Kidney glomerular epithelial cell (primary cell): ENCODE measurements around the gene FUT7.
"Not testable (repeated sequence)": the region's sequence is repeated elsewhere in the genome, so short reads cannot be mapped to it uniquely, and the experiment has no call there.

Experiments
- DNase-seq: peaks from one replicate; lab custom pipeline; 2025; lab: John Stamatoyannopoulos, UW

FUT7 gene

GRCh38 chr9:137049544-137050449 lies 17.9 kb upstream of the FUT7 start:
- DNase-seq, result no peak

DNA sequence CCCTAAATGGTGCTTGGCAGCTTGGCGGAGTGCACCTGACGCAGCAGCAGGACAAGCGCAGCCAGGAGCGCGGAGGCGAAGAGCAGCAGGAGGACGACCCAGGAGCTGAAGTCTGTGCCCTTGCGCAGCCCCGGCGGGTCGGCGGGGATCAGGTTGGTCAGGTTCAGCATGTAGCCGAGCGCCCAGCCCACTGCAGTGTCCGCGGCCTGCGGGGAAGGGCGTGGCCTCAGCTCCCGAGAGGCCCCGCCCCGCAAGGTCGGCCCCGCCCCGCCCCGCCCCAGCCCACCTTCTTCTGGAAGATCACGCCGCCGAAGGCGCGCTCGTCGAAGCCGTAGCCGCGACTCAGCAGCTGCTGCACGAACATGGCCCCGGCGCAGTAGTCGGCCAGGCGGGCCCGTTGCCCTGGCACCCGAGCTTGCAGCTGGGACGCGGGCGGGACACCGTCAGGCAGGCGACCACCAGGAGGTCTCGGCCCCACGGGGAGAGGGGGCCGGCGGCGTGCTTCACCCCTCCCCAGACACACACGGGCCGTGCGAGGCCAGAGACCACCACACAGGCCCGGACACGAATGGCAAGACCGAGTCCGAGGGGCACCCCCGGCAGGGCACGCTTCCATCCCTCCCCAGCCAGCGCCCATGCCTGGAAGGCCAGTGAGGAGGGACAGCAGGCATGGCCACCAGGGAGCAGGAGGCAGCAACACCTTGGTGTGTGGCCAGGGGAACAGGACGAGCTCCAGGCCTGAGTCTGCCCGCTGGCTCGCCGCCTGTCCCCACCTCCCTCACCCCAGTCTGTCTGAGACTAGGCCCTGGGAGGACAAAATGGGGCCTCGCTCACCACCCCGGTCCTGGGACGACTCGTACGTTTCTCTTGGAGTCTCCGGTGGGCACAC lies 17.0 kb upstream of the FUT7 start:
- DNase-seq, result no peak

DNA sequence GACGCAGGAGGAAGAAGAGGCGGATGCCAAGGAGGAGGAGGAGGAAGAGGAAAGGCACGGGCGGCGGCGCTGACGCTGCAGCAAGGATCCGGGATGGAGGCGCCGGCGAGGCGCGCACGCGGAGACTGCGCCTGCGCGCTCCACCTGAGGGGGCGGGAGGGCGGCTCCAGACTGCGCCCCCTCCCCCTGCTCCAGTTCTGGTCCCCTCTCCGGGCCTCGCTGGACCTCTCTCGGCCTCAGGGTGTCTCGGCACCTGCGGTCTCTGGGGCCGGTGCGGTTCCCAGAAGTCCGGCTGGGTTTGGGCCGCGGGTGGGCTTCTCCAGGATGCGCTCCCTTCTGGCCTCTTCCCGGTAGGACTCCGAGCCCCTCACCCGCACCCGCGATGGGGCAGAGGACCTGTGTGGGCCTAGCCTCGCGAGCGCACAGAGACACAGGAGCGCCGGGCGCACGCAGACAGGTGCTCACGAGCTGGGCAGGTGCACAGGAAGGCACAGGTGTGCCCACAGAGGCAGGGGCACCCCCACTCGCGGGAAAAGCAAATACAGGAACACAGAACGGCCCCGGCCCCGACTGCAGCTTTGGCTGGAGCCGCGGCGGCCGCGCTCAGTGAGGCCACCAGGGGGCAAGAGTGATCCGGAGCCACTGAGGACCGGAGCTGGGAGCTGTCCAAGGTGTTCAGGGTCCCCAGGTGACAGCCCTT lies 14.3 kb upstream of the FUT7 start, which contains the start of gene NPDC1:
NPDC1 (minus strand) TSS at position 90 of the 700 bp plus-strand sequence. CDS start 188 bp downstream, outside the sequence.
- peak; percentile 70 for DNase-seq

GRCh38 chr9:137045294-137046087 lies 13.6 kb upstream of the FUT7 start:
- DNase-seq, result no peak

- no peak for DNase-seq
These were observed 12.8 kb upstream of the FUT7 start for GRCh38 chr9:137044502-137045177.

DNA sequence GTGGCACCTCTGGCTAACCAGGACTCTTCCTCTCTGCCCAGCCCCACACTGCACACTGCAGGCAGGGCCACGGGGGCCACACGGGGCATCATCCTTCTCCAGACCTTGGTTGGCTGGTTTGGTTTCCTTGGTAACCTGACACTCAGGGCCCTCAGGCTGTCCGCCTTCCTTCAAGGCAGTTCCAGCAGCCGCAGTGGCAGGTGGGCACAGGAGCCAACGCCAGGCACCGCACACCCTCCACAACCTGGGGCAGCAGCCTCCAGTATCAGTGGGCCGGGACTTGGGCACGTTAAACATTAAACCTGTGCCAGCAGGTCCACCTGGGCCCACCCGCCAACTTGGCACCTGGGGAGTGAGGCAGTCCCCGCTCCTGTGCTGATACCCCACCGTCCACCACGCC lies 12.1 kb upstream of the FUT7 start:
- no peak for DNase-seq

DNA sequence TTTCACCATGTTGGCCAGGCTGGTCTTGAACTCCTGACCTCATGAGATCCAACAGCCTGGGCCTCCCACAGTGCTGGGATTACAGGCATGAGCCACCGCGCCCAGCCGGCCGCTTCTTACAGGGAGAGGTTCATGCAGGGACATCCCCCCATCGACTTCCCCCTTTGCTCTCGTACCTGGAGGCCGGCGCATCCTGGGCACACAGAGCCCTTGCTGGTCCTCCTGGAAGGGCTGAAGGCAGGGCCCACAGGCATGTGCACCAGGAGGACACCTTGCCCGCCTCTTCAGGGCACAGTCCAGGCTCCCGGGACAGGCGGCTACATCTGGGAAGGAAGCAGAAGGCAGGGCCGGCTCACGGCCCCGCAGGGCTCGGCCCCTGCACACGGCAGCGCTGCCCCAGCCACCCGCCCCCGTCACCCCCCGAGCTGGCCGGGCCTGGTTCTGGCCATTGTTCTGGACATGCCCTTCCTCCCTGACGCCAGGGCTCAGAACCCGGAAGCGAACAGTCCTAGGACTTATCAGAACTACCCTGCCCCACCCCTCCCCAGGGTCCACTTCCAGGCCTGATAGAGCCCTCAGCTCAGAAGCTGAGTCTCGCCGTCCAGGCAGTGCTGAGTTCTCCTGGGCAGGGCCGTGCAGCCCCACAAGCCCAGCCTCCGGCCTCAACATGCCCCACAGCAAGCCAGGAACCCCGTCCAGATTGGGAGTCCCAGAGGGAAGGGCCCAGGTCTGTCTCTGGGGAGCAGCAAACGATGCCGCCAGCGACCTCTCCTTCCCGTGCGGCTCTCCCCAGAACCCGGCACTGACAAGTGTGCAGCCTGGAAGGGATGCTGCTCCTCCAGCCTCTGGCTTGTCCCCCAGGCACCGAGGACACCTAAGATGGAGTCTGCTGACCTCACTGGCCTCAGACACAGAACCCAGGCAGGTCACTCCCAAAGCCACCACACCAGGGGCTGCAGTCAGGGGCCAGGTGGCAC lies 11.2 kb upstream of the FUT7 start:
- no peak for DNase-seq

DNA sequence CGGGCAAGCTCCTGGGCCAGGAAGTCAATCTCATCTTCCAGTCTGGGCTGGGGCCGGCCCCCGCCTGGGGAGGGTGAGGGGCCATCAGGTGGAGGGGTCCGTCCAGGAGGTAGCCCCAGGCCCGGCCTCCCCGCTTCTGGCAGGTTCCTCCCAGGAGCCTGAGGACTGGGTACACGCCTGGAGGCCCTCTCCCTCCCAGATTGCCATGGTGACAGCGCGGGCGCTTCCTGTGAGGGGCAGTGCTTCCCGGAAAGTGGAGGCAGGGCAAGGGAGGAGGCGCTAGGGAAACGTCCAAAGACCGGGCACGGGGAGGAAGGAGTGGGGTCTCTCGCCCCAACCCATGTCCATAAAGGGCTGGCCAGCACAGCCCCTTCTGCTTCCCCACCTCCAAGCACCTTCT lies 9.2 kb upstream of the FUT7 start:
- DNase-seq, result no peak

DNA sequence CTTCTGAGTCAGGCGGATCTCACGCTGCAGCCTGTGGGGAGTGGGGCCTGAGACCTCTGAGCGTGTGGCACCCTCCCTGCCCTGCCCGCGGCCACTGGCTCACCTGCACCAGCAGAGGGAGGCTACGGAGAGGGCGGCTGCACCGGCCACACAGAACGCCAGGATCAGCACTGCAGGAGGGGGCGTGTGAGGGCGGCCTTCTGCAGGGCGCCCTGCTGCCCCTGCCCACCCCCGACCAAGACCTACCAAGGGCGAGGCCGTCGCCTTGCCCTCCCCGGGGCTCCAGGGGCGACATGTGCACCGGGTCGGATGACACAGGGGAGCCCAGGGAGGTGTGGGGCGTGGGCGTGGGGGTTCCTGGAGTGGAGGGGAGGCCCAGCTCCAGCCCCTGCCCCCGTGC lies 8.7 kb upstream of the FUT7 start:
- DNase-seq, result no peak

- DNase-seq, result no peak
These were observed 7.9 kb upstream of the FUT7 start for GRCh38 chr9:137039611-137040366.

DNA sequence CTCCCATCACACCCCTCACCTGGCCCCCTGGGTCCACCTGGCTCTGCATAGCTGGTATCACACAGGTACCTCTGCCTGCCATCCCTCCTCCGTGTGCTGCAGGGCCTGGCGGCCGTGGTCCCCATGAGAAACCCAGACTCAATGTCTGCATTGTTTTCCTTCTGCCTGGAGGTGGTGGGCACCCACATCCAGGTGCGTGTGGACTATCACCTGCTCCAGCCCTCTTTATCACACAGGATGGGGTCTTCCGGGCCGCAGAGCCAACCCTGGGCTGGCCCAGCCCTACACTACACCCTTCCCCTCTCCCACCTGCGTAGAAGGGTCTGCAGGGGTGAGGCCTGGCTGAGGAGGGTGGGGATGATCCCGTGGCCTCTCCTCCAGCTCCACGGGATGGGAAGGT lies 7.0 kb upstream of the FUT7 start:
- DNase-seq, result no peak

GRCh38 chr9:137037483-137037882 lies 5.6 kb upstream of the FUT7 start:
- no peak for DNase-seq

GRCh38 chr9:137037035-137037434 lies 5.1 kb upstream of the FUT7 start:
- DNase-seq, result no peak

- no peak for DNase-seq
These were observed 4.0 kb upstream of the FUT7 start for GRCh38 chr9:137035937-137036336.

DNA sequence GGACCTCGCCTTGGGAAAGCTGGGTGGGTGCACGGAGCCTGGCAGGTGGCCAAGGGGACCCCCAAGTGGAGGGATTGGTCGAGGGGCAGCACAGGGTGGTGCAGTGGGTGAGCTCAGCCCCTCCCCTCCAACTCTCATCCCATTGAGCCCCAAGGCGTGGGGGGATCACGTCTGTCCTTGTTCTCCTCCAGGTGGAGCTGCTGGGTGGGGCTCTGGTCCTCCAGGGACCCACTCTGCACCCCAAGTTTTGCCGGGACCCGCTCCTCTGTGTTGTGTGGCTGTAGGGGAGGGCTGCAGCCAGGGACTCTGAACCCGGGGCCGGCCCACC lies 3.6 kb upstream of the FUT7 start:
- DNase-seq, result no peak

DNA sequence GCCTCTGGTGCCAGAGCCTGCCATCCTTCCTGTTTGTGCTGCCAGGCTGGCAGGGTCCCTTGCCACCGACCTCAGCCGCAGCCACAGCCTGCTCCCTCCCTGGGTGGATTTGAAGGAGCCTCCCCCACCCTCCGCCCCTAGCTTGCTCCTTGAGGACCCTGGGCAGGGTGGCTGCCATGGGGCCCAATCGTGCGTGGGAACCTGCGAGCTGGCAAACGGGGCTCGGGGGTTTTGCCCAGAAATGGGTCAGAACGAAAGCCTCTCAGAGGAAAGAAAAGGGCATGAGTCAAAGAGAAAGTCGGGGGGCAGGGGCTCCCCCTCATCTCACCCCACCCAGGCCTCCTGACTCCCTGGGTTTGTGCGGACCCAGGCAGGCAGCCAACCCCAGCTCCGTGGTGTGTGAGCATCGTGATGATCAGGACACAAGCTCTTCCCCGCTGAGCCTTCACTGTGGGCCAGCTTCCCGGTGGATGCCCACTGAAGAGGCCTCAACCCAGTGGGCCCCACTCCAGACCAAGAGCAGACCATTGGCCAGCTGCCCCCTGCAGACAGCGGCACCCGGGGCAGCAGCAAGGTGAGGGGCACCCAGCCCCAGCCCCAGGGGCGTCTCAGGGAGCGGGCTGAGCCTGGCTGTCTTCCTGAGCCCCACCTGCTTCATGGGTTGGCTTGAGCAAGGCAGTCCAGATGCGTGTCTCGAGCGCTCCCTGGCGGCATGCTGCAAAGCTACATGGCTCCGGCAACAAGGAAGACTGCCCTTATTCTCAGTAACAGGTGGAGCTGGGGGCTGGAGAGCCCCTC lies 3.0 kb upstream of the FUT7 start:
- DNase-seq, result peak; percentile 74

- no peak for DNase-seq
These were observed 2.3 kb upstream of the FUT7 start for GRCh38 chr9:137034039-137034708.

GRCh38 chr9:137033481-137033880 lies 1.6 kb upstream of the FUT7 start:
- not testable (repeated sequence) for DNase-seq
